ENCODE data around the gene CTIF. TPM values are rescaled to one million over a fixed set of nuclear protein-coding genes. Genes with fewer than 3 reads are reported as not detected.

CTIF gene
- total RNA-seq, 5 donors from 2014 or later (not counting 1 experiment from before 2014, with no cell fraction given), result 3.2 to 6.7 (median 4.7) TPM

- no peak overlapping the region for H3K4me3 Mint-ChIP-seq
- WGBS (ENCODE audit: insufficient coverage), result 94% methylated on average over 4 of the region's 7 CpGs
Measured at GRCh38 chr18:48660346-48661228, 121.8 kb downstream of the CTIF start.

DNA sequence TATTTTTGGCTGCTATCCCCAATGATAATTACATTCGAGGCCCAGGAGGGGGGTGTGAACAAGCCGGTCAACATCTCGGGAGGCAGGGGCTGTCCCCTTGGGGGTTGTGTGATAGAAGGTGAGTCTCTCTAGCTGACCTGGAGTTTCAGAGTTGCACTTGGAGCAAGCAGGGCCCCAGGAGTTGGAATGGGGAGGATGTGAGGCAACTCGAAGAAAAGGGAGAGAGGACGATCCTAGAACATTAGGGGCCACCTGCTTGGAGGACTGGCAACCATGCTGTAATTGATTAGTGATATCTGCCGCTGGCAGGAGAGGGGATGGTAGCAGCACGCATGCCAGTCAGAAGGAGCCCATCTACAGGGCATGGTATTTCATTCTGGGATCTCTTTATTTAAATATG lies 122.6 kb downstream of the CTIF start:
- WGBS (ENCODE audit: insufficient coverage), result 86% methylated on average over 7 of the region's 7 CpGs
- DNase-seq (no peak), ATAC-seq (replicated peaks in 1 of 4) (no peak)
- no peaks in the 10 kb centered on the region for H3K4me1 Mint-ChIP-seq
- peaks cover 9% of the 10 kb centered on the region for H3K36me3 Mint-ChIP-seq
- POLR2A ChIA-PET, result no interaction called here
- no peak overlapping the region for H3K4me3 Mint-ChIP-seq
- no peak overlapping the region for H3K27ac ChIP-seq (ENCODE audit: low read length)
- no peak overlapping the region for H3K27ac Mint-ChIP-seq
- H3K4me1 ChIP-seq (ENCODE audit: control insufficient read depth in 1 of 2, extremely low read depth in 1 of 2, insufficient read depth in 2 of 2, low read length in 2 of 2), result no peaks in the 10 kb centered on the region
- peaks cover 5 to 9% (median 7%) of the 10 kb centered on the region in 3 donors for H3K9me3 Mint-ChIP-seq
- peaks cover 0 to 24% of the 10 kb centered on the region in 2 experiments for H3K27me3 ChIP-seq (replicated peaks in 1 of 2; ENCODE audit: control insufficient read depth in 2 of 2, extremely low read depth in 1 of 2, insufficient read depth in 2 of 2, low read length in 1 of 2)
- H3K4me3 ChIP-seq (ENCODE audit: control insufficient read depth in 1 of 2, extremely low read depth in 1 of 2, low read length in 1 of 2), result no peak overlapping the region
- H3K36me3 ChIP-seq (ENCODE audit: control insufficient read depth in 2 of 2, extremely low read depth in 1 of 2, insufficient read depth in 1 of 2, low read length in 1 of 2), result no peaks in the 10 kb centered on the region
- no peaks in the 10 kb centered on the region for H3K9me3 ChIP-seq
- peaks cover 4 to 6% of the 10 kb centered on the region in 2 donors for H3K27me3 Mint-ChIP-seq
- CTCF ChIA-PET, result no interaction called here

More at GRCh38 chr18:48660346-48661228, 121.8 kb downstream of the CTIF start:
- Mint-ChIP-seq H3K4me1 (no peaks in the 10 kb centered on the region), H3K27ac (no peak overlapping the region), H3K9me3 (peaks cover 0 to 3% (median under 1%) of the 10 kb centered on the region in 3 donors), H3K36me3 (peaks cover 3% of the 10 kb centered on the region), H3K27me3 (peaks cover 4 to 6% of the 10 kb centered on the region in 2 donors)
- no peak for DNase-seq
- ATAC-seq (replicated peaks in 1 of 4), result no peak
- ChIA-PET POLR2A (no interaction called here), CTCF (interaction anchor here in 1 of 2 donors (0.5 to 0.7 kb wide), 2 partner anchors 346 to 1335 kb away, joined by 3 to 4 read pairs; no protein-coding TSS in a partner anchor)
- Histone ChIP-seq H3K4me1 (ENCODE audit: control insufficient read depth in 1 of 2, extremely low read depth in 1 of 2, insufficient read depth in 2 of 2, low read length in 2 of 2) (no peaks in the 10 kb centered on the region), H3K4me3 (ENCODE audit: control insufficient read depth in 1 of 2, extremely low read depth in 1 of 2, low read length in 1 of 2) (no peak overlapping the region), H3K27ac (ENCODE audit: low read length) (no peak overlapping the region), H3K9me3 (no peaks in the 10 kb centered on the region), H3K36me3 (ENCODE audit: control insufficient read depth in 2 of 2, extremely low read depth in 1 of 2, insufficient read depth in 1 of 2, low read length in 1 of 2) (no peaks in the 10 kb centered on the region), H3K27me3 (replicated peaks in 1 of 2; ENCODE audit: control insufficient read depth in 2 of 2, extremely low read depth in 1 of 2, insufficient read depth in 2 of 2, low read length in 1 of 2) (peaks cover 0 to 24% of the 10 kb centered on the region in 2 experiments)

DNA sequence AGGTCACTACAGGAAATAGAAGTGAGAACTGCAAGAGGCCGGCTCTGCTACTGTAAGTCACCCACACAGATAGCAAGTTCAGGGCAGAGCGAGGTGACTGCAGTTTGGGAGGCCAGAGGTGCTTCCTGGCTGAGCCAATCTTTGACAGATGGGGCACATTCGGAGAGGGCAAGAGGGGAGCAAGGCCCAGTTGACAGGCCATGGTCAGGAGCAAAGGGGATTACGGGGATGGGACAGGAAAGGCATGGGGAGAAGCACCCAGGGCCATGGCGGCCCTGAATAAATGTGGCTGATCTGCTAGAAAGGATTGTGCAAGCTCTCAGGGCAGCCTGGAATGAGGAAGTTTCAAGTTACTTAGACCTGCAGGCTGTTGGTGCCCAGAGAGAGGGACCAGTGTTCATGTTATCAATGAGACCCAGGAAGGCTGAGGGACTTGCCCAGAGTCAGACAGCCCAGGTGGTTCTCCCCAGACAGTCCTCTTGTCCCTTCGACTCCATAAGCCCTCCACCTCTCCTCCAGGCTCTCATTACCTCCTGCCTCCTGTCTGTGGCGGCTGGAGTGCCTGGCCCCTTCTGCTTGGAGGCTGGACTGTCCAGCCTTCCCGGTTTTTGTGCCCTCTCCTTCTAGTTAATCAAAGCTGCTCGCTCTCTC lies 123.3 kb downstream of the CTIF start:
- H3K36me3 Mint-ChIP-seq, result peaks cover 9% of the 10 kb centered on the region
- ATAC-seq (replicated peaks in 1 of 4) (no peak), DNase-seq (peak in 1 of 35 experiments; percentile 12)
- WGBS (ENCODE audit: insufficient coverage), result 57% methylated on average over 5 of the region's 9 CpGs
- ChIA-PET POLR2A (no interaction called here), CTCF (no interaction called here)
- peaks cover 0 to 26% of the 10 kb centered on the region in 2 experiments for H3K27me3 ChIP-seq (replicated peaks in 1 of 2; ENCODE audit: control insufficient read depth in 2 of 2, extremely low read depth in 1 of 2, insufficient read depth in 2 of 2, low read length in 1 of 2)
- H3K4me1 ChIP-seq (ENCODE audit: control insufficient read depth in 1 of 2, extremely low read depth in 1 of 2, insufficient read depth in 2 of 2, low read length in 2 of 2), result no peaks in the 10 kb centered on the region
- H3K4me3 Mint-ChIP-seq, result no peak overlapping the region
- peaks cover 4 to 6% of the 10 kb centered on the region in 2 donors for H3K27me3 Mint-ChIP-seq
- H3K9me3 Mint-ChIP-seq, result peaks cover 5 to 9% (median 7%) of the 10 kb centered on the region in 3 donors
- H3K27ac ChIP-seq (ENCODE audit: low read length), result no peak overlapping the region
- no peaks in the 10 kb centered on the region for H3K4me1 Mint-ChIP-seq
- no peak overlapping the region for H3K4me3 ChIP-seq (ENCODE audit: control insufficient read depth in 1 of 2, extremely low read depth in 1 of 2, low read length in 1 of 2)
- no peaks in the 10 kb centered on the region for H3K36me3 ChIP-seq (ENCODE audit: control insufficient read depth in 2 of 2, extremely low read depth in 1 of 2, insufficient read depth in 1 of 2, low read length in 1 of 2)
- no peak overlapping the region for H3K27ac Mint-ChIP-seq
- no peaks in the 10 kb centered on the region for H3K9me3 ChIP-seq

DNA sequence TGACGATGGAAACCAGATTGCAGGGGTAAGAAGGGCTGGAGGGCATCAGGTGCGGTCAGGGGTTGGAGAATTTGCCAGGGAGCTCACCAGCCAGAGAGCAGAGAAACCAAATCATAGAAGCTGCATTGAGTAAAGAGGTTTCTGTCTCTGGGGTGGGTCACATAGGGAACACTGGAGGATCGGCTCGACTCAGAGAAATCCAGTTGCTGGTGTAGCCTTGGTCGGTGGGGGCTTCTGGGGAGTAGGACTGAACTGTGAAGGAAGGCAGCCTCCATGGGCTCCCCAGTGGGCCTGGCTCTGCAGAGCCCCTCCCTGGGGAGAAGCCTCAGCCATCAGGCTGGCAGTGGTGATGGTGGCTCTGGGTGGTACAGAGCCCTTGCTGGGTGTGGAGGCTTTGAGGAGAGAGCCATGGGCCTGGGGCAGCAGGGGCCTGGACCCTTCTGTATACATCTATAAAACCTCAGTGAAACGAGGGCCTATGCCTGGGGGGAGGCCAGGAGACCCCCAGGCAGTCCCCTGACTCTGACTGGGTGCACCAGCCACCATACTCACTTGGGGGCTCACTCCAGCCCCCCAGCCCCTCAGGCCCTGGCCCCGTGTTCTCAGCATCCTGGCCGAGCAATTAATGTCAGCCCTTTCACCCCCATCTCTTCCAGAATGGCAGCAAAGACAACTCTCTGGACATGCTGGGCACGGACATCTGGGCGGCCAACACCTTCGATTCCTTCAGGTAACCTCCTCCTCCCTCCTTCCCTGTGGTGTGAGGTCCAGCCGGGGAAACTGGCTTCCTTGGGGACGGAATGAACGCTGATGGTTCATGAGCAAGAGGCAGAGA lies 124.5 kb downstream of the CTIF start:
- 83% methylated on average over 8 of the region's 14 CpGs for WGBS (ENCODE audit: insufficient coverage)

DNA sequence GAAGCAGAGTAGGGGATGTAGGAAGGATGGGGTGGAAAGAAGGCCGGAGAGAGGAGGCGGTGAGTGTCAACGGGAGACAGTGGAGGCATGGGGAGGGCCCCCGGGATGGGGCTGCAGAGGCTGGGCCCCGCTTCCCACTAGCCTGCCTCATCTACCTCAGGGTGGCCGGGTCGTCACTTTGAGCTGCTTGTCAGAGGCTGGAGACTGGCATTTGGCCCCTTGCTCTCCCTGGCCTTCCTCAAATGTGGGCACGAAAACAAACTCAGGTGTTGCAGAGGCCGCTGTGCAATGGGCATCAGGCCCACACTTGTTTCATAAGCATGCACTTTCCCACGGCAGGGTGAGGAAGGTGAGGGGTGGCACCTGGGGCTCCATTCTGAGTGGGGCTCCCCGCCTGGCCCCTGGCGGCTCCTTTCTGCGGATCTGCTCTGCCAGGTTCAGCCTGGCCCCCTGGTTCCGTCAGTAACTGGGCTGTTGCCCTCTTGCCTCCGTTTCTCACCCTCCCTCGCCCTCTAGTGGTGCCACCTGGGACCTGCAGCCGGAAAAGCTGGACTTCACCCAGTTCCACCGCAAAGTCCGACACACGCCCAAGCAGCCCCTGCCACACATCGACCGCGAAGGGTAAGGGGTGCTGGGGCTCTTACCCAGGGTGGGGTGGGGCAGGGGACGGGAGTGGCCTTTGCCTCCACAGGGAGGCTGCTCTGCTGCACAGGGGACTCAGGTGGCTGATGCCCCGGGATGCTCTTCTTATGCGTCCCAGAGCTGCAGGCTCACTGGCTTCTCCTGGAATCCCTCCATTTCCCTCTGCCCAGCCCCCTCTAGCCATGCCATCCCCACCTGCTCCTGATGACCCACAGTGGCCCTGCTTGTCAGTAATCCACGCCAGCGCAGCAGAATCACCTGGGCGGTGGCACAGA lies 125.4 kb downstream of the CTIF start:
- Mint-ChIP-seq H3K27ac (no peak overlapping the region), H3K9me3 (peaks cover 5 to 9% (median 7%) of the 10 kb centered on the region in 3 donors), H3K4me1 (no peaks in the 10 kb centered on the region), H3K27me3 (peaks cover 4 to 6% of the 10 kb centered on the region in 2 donors), H3K4me3 (no peak overlapping the region), H3K36me3 (peaks cover 9% of the 10 kb centered on the region)
- ATAC-seq (replicated peaks in 1 of 4), result peak in 1 of 4 experiments; percentile 29
- WGBS (ENCODE audit: insufficient coverage), result 75% methylated on average over 19 of the region's 29 CpGs
- peaks cover 0 to 25% of the 10 kb centered on the region in 2 experiments for H3K27me3 ChIP-seq (replicated peaks in 1 of 2; ENCODE audit: control insufficient read depth in 2 of 2, extremely low read depth in 1 of 2, insufficient read depth in 2 of 2, low read length in 1 of 2)
- POLR2A ChIA-PET, result no interaction called here
- H3K36me3 ChIP-seq (ENCODE audit: control insufficient read depth in 2 of 2, extremely low read depth in 1 of 2, insufficient read depth in 1 of 2, low read length in 1 of 2), result no peaks in the 10 kb centered on the region
- no peaks in the 10 kb centered on the region for H3K4me1 ChIP-seq (ENCODE audit: control insufficient read depth in 1 of 2, extremely low read depth in 1 of 2, insufficient read depth in 2 of 2, low read length in 2 of 2)
- H3K9me3 ChIP-seq, result no peaks in the 10 kb centered on the region
- peak in 27 of 35 experiments; percentile 10 to 53 (median 29) for DNase-seq
- CTCF ChIA-PET, result interaction anchor here (0.6 to 0.7 kb wide), 3 partner anchors 651 to 820 kb away, joined by 3 to 5 read pairs (median 3); no protein-coding TSS in a partner anchor
- H3K4me3 ChIP-seq (ENCODE audit: control insufficient read depth in 1 of 2, extremely low read depth in 1 of 2, low read length in 1 of 2), result no peak overlapping the region
- no peak overlapping the region for H3K27ac ChIP-seq (ENCODE audit: low read length)

More for the DNA sequence above, 124.5 kb downstream of the CTIF start:
- H3K36me3 Mint-ChIP-seq, result peaks cover 9% of the 10 kb centered on the region
- DNase-seq (no peak), ATAC-seq (replicated peaks in 1 of 4) (no peak)
- ChIA-PET POLR2A (no interaction called here), CTCF (no interaction called here)
- H3K27ac Mint-ChIP-seq, result no peak overlapping the region
- no peaks in the 10 kb centered on the region for H3K9me3 ChIP-seq
- H3K27ac ChIP-seq (ENCODE audit: low read length), result no peak overlapping the region
- H3K4me1 ChIP-seq (ENCODE audit: control insufficient read depth in 1 of 2, extremely low read depth in 1 of 2, insufficient read depth in 2 of 2, low read length in 2 of 2), result no peaks in the 10 kb centered on the region
- H3K4me3 ChIP-seq (ENCODE audit: control insufficient read depth in 1 of 2, extremely low read depth in 1 of 2, low read length in 1 of 2), result no peak overlapping the region
- no peaks in the 10 kb centered on the region for H3K4me1 Mint-ChIP-seq
- no peaks in the 10 kb centered on the region for H3K36me3 ChIP-seq (ENCODE audit: control insufficient read depth in 2 of 2, extremely low read depth in 1 of 2, insufficient read depth in 1 of 2, low read length in 1 of 2)
- H3K27me3 ChIP-seq (replicated peaks in 1 of 2; ENCODE audit: control insufficient read depth in 2 of 2, extremely low read depth in 1 of 2, insufficient read depth in 2 of 2, low read length in 1 of 2), result peaks cover 0 to 26% of the 10 kb centered on the region in 2 experiments
- peaks cover 4 to 6% of the 10 kb centered on the region in 2 donors for H3K27me3 Mint-ChIP-seq
- H3K4me3 Mint-ChIP-seq, result no peak overlapping the region
- H3K9me3 Mint-ChIP-seq, result peaks cover 5 to 9% (median 7%) of the 10 kb centered on the region in 3 donors

Data from T-cell (primary cell).